Measurements from ENCODE around the gene TBC1D22A.
"Not testable (repeated sequence)": the region's sequence is repeated elsewhere in the genome, so short reads cannot be mapped to it uniquely, and the experiment has no call there.

Gene TBC1D22A

DNA sequence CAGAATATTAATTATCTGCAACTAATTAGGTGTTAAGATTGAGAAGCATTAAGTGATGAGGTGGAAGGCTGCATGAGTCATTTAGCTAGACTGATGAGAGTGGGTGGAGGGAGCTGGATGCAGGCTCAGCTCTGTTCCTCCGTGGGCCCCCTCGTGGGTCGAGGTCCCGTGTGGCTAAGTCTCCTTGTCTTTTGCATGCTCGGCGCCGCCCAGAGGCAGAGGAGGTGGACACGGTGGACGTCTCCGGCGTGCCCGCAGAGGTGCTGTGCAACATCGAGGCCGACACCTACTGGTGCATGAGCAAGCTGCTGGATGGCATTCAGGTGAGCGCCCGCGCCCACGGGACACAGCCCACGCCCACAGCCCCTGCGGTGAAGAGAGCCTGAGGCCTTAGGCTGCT is 211.6 kb downstream of the TBC1D22A start:
- H3K9me3 Mint-ChIP-seq, result no peaks in the 10 kb centered on the region
- peaks cover 13% of the 10 kb centered on the region for H3K4me1 Mint-ChIP-seq
- TF ChIP-seq CTCF (IDR thresholded peaks at IDR 0.05; ENCODE audit: unreplicated experiment in 3 of 3), result no peak
- H3K36me3 Mint-ChIP-seq (ENCODE audit: low read depth), result peaks cover 34% of the 10 kb centered on the region
- no peak overlapping the region for H3K27ac Mint-ChIP-seq
- H3K4me3 Mint-ChIP-seq, result no peak overlapping the region
- no peaks in the 10 kb centered on the region for H3K27me3 Mint-ChIP-seq (ENCODE audit: low read depth)

DNA sequence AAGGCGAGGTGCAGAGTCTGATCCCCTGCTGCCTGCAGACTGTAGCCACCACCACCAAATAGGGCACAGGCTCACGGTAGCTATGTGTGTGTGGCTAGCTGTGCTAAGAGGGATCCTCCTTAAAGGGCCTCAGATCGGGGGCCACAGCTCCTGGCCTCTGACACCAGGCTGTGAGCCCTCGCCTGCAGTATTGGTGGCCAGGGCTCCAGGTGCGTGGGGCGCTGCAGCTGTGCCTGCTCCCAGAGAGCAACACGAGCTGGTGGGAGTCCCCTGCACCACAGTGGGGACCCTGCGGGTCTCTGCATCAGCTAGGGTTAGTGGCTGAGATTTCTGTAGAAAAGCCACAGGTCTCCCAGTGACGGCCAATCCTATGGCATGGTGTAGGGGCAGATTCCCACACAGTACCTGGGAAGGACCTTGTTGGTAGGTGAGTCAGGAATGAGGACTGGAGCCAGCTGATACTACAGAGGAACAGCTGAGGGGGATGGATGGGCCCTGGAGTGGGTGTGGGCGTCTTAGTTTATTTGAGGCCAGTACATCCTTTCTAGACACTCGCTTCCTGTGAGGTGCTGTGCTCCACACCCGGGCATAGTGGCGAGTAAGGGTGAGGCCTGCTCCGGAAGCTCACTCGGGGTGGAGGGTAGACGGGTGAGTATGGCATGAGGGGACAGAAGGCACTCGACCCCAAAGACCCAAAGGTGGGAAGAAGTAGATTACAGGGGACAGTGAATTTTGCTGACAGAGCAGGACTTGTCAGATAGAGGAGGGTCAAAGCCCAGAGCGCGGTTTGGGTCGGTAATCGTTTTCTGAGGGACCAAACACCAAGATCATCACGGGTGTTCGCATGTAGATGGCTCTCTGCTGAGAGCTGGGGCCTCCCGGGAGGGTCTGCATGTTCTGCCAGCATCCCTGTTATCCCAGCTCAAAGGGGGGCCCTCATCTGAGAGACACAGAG is 212.5 kb downstream of the TBC1D22A start:
- Mint-ChIP-seq H3K36me3 (ENCODE audit: low read depth) (peaks cover 43% of the 10 kb centered on the region), H3K4me3 (no peak overlapping the region), H3K4me1 (peaks cover 13% of the 10 kb centered on the region), H3K27me3 (ENCODE audit: low read depth) (no peaks in the 10 kb centered on the region), H3K9me3 (peaks cover 5% of the 10 kb centered on the region), H3K27ac (no peak overlapping the region)
- TF ChIP-seq CTCF (IDR thresholded peaks at IDR 0.05; ENCODE audit: unreplicated experiment in 3 of 3), result no peak

DNA sequence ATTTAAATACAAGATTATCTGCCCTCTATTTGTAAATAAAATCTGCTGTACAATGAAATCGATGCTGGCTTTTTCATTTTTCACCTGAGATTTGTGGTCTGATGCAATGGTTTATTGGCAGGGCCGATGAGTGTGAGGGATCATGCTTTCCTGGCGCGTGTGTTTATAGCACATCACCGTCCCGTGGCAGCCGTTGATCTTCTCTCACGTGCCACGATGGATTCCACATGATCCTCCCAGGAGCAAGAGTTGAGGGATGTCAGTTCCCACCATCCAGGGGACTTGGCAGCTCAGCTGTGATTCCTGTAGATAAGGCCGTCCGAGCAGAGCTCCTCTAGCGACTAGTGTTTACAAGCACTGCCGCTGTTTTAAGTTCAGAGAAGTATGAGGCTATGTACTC is 213.7 kb downstream of the TBC1D22A start:
- Mint-ChIP-seq H3K36me3 (ENCODE audit: low read depth) (peaks cover 51% of the 10 kb centered on the region), H3K27me3 (ENCODE audit: low read depth) (no peaks in the 10 kb centered on the region), H3K9me3 (peaks cover 5% of the 10 kb centered on the region), H3K4me1 (peaks cover 4% of the 10 kb centered on the region), H3K4me3 (no peak overlapping the region), H3K27ac (no peak overlapping the region)
- TF ChIP-seq CTCF (IDR thresholded peaks at IDR 0.05; ENCODE audit: unreplicated experiment in 3 of 3), result no peak

DNA sequence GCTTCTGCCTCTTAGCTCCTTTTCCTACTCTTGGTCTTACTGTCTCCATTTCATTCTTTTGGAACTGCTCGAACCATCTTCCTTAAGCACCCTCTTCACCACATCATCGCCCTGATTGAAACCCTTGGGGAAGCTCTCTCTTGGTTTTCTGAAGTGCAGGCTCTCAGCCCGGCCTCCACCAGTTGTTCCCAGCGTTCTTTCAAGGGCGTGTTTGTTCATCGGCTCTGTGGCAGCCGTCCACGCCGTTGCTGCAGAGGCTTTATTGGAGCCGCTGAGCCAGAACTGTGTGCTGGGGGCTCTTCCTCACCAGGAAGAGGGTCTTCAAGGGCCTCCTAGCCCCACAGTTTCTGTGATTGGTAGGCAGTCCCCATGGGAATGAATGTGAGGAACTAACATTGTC is 214.1 kb downstream of the TBC1D22A start:
- no peak for TF ChIP-seq CTCF (IDR thresholded peaks at IDR 0.05; ENCODE audit: unreplicated experiment in 3 of 3)
- Mint-ChIP-seq H3K9me3 (peaks cover 7% of the 10 kb centered on the region), H3K36me3 (ENCODE audit: low read depth) (peaks cover 55% of the 10 kb centered on the region), H3K4me1 (no peaks in the 10 kb centered on the region), H3K4me3 (no peak overlapping the region), H3K27ac (no peak overlapping the region), H3K27me3 (ENCODE audit: low read depth) (no peaks in the 10 kb centered on the region)

DNA sequence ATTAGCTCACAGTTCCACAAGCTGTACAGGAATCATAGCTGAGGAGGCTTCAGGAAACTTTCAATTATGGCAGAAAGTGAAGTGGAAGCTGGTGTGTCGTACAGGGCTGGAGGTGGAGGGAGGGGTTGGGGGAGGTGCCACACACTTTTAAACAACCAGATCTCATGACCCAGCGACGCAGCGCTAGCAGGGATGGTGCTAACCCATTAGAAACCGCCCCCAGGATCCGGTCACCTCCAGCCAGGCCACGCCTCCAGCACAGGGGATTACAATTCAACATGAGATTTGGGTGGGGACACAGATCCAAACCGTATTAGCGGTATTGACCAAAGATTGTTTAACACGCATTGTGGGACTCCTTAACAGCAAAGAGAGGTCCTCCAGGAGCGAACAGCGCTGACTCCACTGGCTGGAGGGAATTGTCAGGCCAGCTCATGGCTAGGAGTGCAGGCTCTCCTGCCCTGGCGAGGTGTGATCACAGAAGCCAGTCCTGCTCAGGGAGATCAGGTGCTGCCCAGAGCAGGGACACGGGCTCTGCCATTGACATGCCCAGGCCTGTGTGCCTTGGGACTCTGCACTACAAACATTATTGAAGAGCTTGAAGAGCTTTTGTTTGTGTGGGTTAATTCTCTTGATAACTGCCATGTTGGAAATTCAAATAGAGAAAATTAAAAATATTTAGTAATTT is 215.3 kb downstream of the TBC1D22A start:
- Mint-ChIP-seq H3K36me3 (ENCODE audit: low read depth) (peaks cover 53% of the 10 kb centered on the region), H3K4me3 (no peak overlapping the region), H3K4me1 (no peaks in the 10 kb centered on the region), H3K9me3 (peaks cover 7% of the 10 kb centered on the region), H3K27me3 (ENCODE audit: low read depth) (no peaks in the 10 kb centered on the region), H3K27ac (no peak overlapping the region)
- no peak for TF ChIP-seq CTCF (IDR thresholded peaks at IDR 0.05; ENCODE audit: unreplicated experiment in 3 of 3)

- not testable (repeated sequence) for H3K27me3 Mint-ChIP-seq (ENCODE audit: low read depth); H3K4me1 Mint-ChIP-seq; H3K9me3 Mint-ChIP-seq; H3K27ac Mint-ChIP-seq; H3K4me3 Mint-ChIP-seq
- peaks cover 59% of the 10 kb centered on the region for H3K36me3 Mint-ChIP-seq (ENCODE audit: low read depth)
These were observed 216.2 kb downstream of the TBC1D22A start for GRCh38 chr22:46978668-46979067.
